Superior temporal gyrus (tissue), 1 donor: Measurements from ENCODE around the gene SOS1.
A peak's percentile ranks its signal among the peaks of the same experiment; 100 is the strongest.
"Not testable (repeated sequence)": the region's sequence is repeated elsewhere in the genome, so short reads cannot be mapped to it uniquely, and the experiment has no call there.

Experiments used
- DNase-seq: peaks from one replicate; pipeline ENCODE4 v3.0.0-alpha.2; 2016; ENCODE audit errors: extremely low spot score

Gene SOS1

GRCh38 chr2:39107156-39107555 lies 13.7 kb downstream of the SOS1 start:
- DNase-seq = no peak

- no peak for DNase-seq
These were observed 20.8 kb downstream of the SOS1 start for GRCh38 chr2:39099870-39100728.

- DNase-seq = no peak
These were observed 21.5 kb downstream of the SOS1 start for GRCh38 chr2:39099310-39099869.

- DNase-seq = no peak
These were observed 25.2 kb downstream of the SOS1 start for GRCh38 chr2:39095624-39096023.

GRCh38 chr2:39094717-39095363 lies 26.0 kb downstream of the SOS1 start:
- no peak for DNase-seq

GRCh38 chr2:39093218-39093898 lies 27.5 kb downstream of the SOS1 start:
- no peak for DNase-seq

- no peak for DNase-seq
These were observed 29.3 kb downstream of the SOS1 start for GRCh38 chr2:39091543-39091942.

GRCh38 chr2:39091063-39091462 lies 29.8 kb downstream of the SOS1 start:
- DNase-seq = no peak

- no peak for DNase-seq
These were observed 40.7 kb downstream of the SOS1 start for GRCh38 chr2:39080152-39080551.

GRCh38 chr2:39069890-39070465 lies 50.9 kb downstream of the SOS1 start:
- DNase-seq = no peak

- DNase-seq = no peak
These were observed 51.7 kb downstream of the SOS1 start for GRCh38 chr2:39069136-39069515.

- no peak for DNase-seq
These were observed 52.3 kb downstream of the SOS1 start for GRCh38 chr2:39068299-39069135.

- no peak for DNase-seq
These were observed 55.2 kb downstream of the SOS1 start for GRCh38 chr2:39065616-39066015.

- DNase-seq = no peak
These were observed 58.5 kb downstream of the SOS1 start for GRCh38 chr2:39062320-39062719.

GRCh38 chr2:39061280-39061679 lies 59.6 kb downstream of the SOS1 start:
- DNase-seq = no peak

- peak; percentile 88 for DNase-seq
These were observed 61.4 kb downstream of the SOS1 start for GRCh38 chr2:39059366-39059952.

GRCh38 chr2:39058101-39058500 lies 62.8 kb downstream of the SOS1 start:
- DNase-seq = no peak

- DNase-seq = not testable (repeated sequence)
These were observed 68.2 kb downstream of the SOS1 start for GRCh38 chr2:39052665-39053064.

- no peak for DNase-seq
These were observed 70.7 kb downstream of the SOS1 start for GRCh38 chr2:39050109-39050508.

GRCh38 chr2:39039072-39039471 lies 81.8 kb downstream of the SOS1 start:
- no peak for DNase-seq

GRCh38 chr2:39033980-39034379 lies 86.9 kb downstream of the SOS1 start:
- DNase-seq = no peak
